ENCODE data around the gene NEDD4L. TPM values are rescaled to one million over a fixed set of nuclear protein-coding genes. Genes with fewer than 3 reads are reported as not detected.

The NEDD4L gene
- total RNA-seq, 1 donor from 2014 or later: 60.2 TPM

- no peak for DNase-seq (ENCODE audit: low spot score)
These were observed 164.3 kb downstream of the NEDD4L start for GRCh38 chr18:58208207-58208932.

GRCh38 chr18:58209326-58209725, 165.3 kb downstream of the NEDD4L start:
- no peak for DNase-seq (ENCODE audit: low spot score)

GRCh38 chr18:58211510-58211909, 167.5 kb downstream of the NEDD4L start:
- DNase-seq (ENCODE audit: low spot score): no peak

DNA sequence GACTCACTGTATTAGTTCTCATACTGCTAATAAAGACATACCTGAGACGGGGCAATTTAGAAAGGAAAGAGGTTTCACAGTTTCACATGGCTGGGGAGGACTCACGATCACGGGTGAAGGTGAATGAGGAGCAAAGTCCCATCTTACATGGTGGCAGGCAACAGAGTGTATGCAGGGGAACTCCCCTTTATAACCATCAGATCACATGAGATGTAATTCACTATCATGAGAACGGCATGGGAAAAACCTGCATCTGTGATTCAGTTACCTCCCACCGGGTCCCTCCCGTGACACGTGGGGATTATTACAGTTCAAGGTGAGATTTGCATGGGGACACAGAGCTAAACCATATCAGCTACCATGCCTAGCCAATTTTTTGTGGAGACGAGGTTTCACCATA, 168.2 kb downstream of the NEDD4L start:
- no peak for DNase-seq (ENCODE audit: low spot score)

DNA sequence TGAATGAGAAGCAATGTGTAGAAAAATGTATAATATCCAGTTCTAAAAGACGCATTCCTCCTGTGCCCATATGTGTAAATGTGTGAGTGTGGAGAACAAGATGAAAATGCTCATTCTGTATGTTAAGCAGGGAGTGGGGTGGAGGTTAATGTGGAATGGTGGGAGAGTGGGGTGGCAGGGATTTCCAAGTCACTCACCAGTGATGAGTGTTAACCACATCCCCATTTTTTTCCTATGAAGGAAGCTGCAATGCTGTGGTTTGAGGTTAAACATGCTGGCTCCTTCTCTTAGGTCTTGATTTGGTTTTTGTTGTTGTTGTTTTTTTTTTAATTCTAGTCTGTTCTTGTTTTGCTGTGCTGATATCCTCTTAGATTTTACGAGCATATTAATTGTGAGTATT, 169.4 kb downstream of the NEDD4L start:
- no peak for DNase-seq (ENCODE audit: low spot score)

DNA sequence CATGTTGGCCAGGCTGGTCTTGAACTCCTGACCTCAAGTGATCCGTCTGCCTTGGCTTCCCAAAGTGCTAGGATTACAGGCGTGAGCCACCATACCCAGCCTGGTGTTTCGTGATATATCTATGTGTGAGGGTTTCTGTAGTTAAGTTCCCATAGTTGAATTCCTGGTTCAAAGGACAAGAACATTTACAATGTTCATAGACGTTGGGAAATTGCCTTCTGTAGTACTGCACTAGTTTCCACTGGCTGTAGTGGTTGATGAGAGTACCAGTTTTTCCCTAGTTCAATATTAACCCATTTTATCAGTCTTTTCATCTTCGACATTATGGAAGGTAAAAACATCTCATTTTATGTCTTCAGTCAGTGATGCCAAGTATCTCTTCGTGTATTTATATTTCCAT, 171.0 kb downstream of the NEDD4L start:
- no peak for DNase-seq (ENCODE audit: low spot score)

DNA sequence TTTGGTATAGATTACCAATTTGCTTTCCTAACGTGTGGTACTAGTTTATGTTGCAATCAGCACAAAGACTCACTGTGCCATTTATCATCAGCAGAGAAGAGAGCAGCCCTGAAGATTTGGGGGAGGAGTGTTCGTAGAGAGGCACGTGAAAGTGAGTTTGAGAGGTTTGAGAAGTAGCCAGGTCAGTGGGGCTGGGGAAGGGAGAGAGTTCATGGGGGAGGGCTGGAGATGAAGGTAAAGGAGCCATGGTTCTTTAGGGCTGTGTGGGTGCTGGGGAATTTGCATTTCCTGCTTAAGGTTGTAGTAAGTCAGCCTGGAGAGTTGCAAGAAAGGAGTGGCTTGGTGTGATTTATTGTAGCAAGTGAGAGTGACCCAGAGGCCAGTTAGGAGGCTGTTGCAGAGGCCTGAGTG, 172.1 kb downstream of the NEDD4L start:
- no peak for DNase-seq (ENCODE audit: low spot score)

DNA sequence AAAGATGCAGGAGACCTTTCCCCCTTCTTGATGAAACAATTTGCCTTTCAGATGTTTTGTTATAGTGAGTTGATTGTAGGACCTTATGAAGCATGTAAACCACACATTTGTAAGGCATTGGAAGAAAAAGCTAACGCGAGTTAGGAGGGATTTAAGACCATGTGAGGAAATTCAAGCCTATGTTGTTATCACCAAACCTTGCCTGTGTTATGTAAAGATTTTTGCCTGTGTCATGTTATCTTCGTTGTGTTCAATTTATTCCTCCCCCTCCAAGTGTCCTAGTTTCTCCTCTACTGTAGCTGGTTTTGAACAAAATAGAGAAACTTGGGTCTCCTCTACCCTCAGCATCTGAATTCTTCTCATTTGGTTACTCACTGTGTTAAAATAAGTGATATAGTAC, 173.0 kb downstream of the NEDD4L start:
- peak; percentile 71 for DNase-seq (ENCODE audit: low spot score)

DNA sequence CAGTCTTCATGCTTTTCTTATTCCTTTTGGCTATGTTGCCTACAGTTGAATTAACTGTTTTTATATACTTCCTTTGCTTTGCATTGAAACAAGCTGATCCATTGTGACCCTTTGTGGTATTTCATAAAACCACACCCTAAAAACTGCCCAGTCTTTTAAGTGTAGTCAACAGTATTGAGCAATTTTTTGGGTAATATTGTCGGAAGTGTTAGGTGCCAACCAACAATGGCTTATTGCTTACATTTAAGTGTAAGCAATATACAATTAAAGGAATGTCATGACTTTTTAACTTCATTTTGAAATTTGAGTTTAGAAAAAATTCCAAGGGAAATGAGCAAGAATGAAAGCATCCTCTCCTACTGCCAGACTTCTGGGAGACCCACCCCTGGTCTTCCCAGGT, 174.1 kb downstream of the NEDD4L start:
- DNase-seq (ENCODE audit: low spot score): no peak

DNA sequence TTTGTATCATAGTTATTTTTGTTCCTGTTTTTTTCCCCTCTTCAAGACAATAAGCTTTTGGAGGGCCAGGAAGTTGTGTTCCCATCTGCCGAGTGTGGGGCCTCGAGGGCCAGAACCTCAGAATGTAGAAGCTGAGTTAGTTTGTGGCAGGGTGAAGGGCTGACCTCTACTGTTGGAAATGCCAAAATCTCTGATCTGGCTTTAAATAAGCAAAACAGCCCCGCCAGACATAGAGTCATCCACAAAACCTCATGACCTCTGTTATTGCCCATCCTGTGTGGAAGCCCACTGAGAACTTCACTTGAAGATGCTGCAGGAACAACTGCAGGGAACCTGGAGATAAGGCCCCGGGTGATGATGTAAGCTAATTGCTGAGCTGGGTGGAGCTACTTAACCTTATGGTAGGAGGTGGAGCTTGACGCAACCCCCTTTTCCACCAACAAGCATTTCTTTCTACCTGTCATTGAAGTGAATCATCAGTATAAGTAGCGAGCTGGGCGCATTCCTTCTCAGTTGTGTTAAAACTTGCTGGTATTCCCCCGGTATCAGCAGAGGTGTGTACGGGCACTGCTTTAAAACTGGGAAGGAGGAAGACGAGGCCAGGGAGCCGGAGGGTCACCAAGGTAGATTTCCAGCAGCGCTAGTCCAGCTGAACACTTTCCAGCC, 177.2 kb downstream of the NEDD4L start:
- peak; percentile 63 for DNase-seq (ENCODE audit: low spot score)

GRCh38 chr18:58222432-58223125, 178.6 kb downstream of the NEDD4L start:
- no peak for DNase-seq (ENCODE audit: low spot score)

- DNase-seq (ENCODE audit: low spot score): peak; percentile 74
These were observed 179.8 kb downstream of the NEDD4L start for GRCh38 chr18:58223717-58224424.

GRCh38 chr18:58224425-58224750, 180.4 kb downstream of the NEDD4L start:
- DNase-seq (ENCODE audit: low spot score): no peak

DNA sequence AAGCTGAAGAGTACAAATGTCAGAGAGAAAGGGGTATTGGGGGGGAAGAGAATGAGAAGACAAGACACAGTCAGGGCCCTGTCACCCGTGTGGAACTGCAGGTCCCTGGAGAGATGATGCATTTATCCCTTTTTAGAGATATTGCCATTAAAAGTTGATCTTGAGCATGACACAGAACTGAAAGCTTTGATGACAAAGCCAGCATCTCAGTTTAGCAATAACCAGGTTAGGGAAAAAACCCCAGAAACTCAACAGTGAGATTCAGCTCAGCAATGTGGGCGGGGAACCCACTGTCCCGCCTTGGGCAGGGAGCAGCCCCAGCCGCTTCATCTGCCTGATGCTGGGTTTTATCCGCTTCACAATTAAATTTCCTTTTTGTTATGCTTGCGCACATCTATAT, 181.1 kb downstream of the NEDD4L start:
- DNase-seq (ENCODE audit: low spot score): no peak

GRCh38 chr18:58226429-58226828, 182.4 kb downstream of the NEDD4L start:
- DNase-seq (ENCODE audit: low spot score): no peak

DNA sequence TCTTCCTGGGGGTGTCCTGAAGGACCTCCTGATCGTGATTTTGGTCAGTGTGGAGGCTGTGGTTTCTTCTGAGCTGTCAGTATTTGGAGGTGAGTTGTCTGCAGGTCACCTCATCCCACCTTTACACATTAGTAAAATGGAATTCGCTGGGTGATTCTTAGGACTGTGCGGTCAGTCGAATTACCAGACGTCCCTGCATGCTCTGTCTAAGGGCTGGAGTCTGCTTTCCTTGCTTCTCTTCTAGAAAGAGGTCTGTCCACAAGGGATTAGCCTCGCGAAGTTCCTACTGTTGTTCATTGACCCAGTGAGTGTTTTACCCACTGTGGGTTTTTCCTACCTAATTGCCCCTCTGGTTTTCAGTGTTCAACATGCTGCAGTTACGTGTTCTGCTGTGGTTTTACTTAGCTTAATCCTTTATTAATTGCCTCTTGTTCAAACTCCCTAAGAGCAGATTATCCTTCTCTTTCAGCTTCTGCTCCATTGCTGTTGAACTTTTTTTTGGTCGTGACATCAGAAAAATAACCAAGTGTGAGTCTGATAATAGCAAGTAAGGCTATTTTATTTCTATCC, 183.4 kb downstream of the NEDD4L start:
- DNase-seq (ENCODE audit: low spot score): no peak

- DNase-seq (ENCODE audit: low spot score): no peak
These were observed 184.2 kb downstream of the NEDD4L start for GRCh38 chr18:58228176-58228575.

- no peak for DNase-seq (ENCODE audit: low spot score)
These were observed 184.7 kb downstream of the NEDD4L start for GRCh38 chr18:58228762-58229161.

DNA sequence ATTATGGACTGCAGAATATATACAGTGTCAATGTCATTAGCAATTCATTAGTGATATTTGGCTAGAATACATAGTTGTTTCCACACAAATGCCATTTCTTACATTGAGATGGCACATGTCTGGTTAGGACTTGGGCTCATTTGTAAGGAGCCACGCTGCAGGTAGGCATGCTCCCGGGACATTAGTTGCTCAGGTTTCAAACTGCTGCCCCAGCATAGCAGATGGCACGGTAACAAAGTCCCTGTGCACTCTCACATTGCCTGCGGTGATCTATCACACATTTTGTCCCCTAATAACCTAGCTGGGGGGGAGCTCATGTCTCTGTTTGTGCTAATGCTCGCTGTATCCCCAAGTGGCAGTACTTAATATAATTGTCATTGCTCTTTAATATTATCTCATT, 185.1 kb downstream of the NEDD4L start:
- DNase-seq (ENCODE audit: low spot score): no peak

DNA sequence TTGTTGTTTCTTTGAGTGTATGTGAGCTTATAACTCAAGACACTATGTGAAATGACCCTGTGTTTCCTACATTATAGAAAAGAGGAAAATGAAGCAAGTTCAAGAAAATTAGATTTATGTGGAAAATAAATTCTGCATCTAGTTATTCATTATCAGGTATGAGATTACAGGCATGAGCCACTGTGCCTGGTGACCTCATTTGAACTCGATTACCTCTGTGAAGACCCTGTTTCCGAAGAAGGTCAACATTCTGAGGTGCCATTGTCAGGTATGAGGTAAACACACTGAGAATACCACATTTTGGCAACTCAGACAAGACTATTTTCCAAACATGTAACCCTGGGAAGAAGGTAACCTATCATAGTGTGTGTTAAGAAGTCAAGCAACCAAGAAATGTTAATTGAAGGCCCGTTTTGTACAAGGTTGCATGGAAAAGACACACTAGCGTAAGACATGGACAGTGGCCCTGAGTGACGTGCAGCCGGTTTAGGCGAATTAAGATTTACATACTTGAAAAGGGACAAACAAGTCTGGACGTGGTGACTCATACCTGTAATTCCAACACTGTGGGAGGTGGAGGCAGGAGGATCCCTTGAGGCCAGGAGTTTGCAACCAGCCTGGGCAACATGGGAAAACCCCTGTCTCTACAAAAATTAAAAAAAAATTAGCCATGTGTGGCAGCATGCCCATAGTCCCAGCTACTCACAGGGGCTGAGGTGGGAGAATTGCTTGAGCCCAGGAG, 186.6 kb downstream of the NEDD4L start:
- no peak for DNase-seq (ENCODE audit: low spot score)

DNA sequence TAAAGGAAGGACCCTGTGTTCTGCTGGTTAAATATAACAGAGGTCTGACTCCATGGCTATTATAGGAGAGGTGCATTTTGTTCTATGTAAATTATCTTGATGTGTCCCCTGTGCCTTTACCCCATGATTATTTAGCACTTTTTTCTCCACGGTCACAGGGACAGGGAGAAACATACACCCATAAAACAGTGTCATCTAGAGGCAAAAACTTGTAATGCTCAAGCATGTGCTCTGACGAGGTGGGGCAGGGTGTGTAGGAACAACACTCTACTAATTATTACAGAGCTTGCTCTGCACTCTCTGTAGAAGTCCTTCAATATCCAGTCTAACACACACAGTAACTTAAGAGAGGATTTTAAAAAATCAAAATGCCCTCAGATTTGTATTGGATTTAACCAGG, 187.9 kb downstream of the NEDD4L start:
- DNase-seq (ENCODE audit: low spot score): no peak

Measured in umbilical cord (tissue), 2 donors.